ENCODE results near the gene C3orf49. TPM values are rescaled to one million over a fixed set of nuclear protein-coding genes. Genes with fewer than 3 reads are reported as not detected.

Gene C3orf49
- total RNA-seq, 1 donor from 2014 or later: not detected

GRCh38 chr3:63880653-63881052 is 61.6 kb downstream of the C3orf49 start:
- no peak for DNase-seq (ENCODE audit: low read depth in 2 of 2)

- peak in 1 of 2 donors; percentile 40 for DNase-seq (ENCODE audit: low read depth in 2 of 2)
These were observed 67.8 kb downstream of the C3orf49 start for GRCh38 chr3:63886858-63887257.

DNA sequence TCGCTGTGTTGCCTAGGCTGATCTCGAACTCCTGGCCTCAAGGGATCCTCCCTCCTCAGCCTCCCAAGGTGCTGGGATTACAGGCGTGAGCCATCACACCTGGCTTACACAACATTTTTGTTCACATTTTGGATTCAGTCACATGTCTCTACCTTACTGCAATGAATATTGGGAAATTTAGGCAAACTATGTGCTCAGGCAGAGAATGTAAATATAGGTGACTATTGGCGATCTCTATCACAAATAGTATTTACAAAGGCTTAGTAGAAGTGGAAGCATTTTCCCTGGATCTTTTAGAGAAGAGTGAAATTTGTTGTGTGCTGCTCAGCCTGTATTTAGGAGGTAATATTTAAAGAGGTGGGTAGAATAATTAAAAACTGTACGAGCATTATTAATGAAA is 72.4 kb downstream of the C3orf49 start:
- DNase-seq (ENCODE audit: low read depth in 2 of 2): no peak

- no peak for DNase-seq (ENCODE audit: low read depth in 2 of 2)
These were observed 73.8 kb downstream of the C3orf49 start for GRCh38 chr3:63892773-63893352.

GRCh38 chr3:63895422-63896189 is 76.5 kb downstream of the C3orf49 start:
- DNase-seq (ENCODE audit: low read depth in 2 of 2): no peak

DNA sequence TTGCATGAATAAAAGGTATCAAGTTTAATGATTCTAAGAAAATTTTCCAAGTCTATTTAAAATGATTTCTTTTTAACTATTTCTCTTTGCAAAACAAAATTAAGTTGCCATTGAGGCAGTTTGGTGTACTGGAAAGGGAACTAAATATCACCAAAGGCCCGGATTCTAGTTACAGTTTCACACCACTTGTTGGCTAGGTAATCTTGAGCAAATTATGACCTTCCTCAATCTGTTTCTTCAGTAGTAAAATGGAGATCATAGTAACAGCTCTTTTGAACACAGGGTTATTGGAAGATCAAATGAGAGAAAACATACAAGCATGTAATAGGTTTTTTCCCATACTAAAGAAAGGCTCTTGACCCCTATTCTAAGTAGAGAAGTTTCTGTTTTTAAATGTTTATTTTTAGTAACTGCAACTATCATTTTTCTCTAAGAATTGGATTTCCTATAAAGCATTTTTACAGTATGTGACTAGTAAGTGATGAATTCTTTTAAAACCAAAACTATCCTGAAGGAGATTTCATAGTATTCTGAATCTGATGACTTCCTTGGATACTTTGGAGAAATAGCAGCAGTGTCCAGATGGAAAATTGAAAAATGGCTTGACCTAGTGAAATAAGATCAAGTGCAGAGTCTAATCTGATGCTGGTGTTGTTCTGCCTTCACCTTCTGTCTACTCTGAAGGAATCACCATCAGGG is 77.4 kb downstream of the C3orf49 start:
- no peak for DNase-seq (ENCODE audit: low read depth in 2 of 2)

Other genes starting within 250 kb of the C3orf49 start
- not detected in 2 replicates for gene SNTN, start 166.6 kb upstream of the C3orf49 start, total RNA-seq
- gene THOC7, start 44.5 kb downstream of the C3orf49 start, total RNA-seq: 27.9 and 44.0 TPM in 2 replicates
- gene ATXN7, start 44.6 kb downstream of the C3orf49 start, total RNA-seq: 5.1 and 6.8 TPM in 2 replicates
- not detected in 2 replicates for gene SCAANT1, start 93.1 kb downstream of the C3orf49 start, total RNA-seq
- gene PSMD6, start 204.2 kb downstream of the C3orf49 start, total RNA-seq: 89.0 and 99.6 TPM in 2 replicates